ENCODE data around the gene ARPC1B. TPM values are rescaled to one million over a fixed set of nuclear protein-coding genes. Genes with fewer than 3 reads are reported as not detected.
"Not testable (repeated sequence)": the region's sequence is repeated elsewhere in the genome, so short reads cannot be mapped to it uniquely, and the experiment has no call there.

ARPC1B gene
- total RNA-seq, 1 experiment from 2014 or later = 731 TPM

DNA sequence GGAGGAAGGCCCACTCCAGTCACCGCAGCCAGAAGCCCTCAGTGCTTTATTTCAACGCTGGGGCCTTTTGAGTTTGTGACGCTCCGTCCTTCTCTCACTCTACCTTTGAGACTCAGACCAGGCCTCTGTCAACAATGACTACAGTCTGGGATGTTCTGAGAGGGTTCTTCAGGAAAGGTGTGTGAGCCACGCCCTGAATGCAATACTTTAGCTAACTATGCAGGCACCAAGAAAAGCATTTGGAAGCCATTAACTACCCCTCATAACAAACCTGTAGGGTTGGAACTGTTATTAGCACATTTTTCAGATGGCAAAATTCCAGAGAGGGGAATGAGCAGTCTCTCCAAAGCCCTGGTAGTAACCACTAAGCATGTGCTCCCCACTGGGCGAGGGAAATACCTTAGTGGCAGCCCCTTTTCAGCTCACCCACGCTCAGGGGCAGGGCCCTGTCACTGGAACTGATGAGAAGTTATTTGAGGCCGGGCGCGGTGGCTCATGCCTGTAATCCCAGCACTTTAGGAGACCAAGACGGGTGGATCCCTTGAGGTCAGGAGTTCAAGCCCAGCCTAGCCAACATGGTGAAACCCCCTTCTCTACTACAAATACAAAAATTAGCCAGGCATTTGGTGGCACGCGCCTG is 5.7 kb upstream of the ARPC1B start:
- DNase-seq (ENCODE audit: low spot score) = no peak

DNA sequence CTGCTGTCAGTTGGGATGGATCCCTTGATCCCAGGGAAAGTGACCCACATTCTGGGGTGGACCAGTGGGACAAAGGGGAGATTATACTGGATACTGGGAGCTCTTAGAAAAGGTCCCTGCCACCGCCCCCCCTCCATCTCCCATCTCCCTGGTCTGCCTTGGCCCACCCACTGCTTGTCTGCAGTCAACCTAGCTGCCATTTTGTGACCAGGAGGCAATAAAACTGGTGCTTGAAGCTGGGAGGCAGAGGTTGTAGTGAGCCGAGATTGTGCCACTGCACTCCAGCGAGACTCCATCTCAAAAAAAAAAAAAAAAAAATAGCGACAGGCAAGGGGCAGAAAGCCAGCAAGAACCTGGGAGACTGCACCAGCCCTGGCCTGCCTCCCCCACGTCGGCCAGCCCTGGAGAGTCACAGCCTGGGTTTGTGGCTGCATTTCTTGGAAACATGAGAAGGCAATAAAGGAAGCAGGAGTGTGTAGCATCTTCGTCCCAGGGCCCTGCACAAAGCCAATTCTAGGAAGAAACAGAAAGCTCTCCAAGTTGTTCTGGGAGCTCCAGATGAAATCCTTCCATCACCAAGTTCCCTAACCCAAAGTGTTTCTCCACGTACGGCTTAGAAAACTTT is 4.7 kb upstream of the ARPC1B start:
- DNase-seq (ENCODE audit: low spot score) = no peak

- no peak for DNase-seq (ENCODE audit: low spot score)
Observed at GRCh38 chr7:99371376-99371920, 3.1 kb upstream of the ARPC1B start.

GRCh38 chr7:99372275-99373090 is 2.0 kb upstream of the ARPC1B start:
- DNase-seq (ENCODE audit: low spot score) = no peak

GRCh38 chr7:99373091-99374066 is 1.2 kb upstream of the ARPC1B start:
- DNase-seq (ENCODE audit: low spot score) = no peak

- peak; percentile 82 for DNase-seq (ENCODE audit: low spot score)
Observed at GRCh38 chr7:99375070-99375807, 709 bp downstream of the ARPC1B start.

GRCh38 chr7:99379043-99379577 is 4.6 kb downstream of the ARPC1B start:
- peak; percentile 90 for DNase-seq (ENCODE audit: low spot score)

- DNase-seq (ENCODE audit: low spot score) = not testable (repeated sequence)
Observed at GRCh38 chr7:99379693-99380031, 5.1 kb downstream of the ARPC1B start.

DNA sequence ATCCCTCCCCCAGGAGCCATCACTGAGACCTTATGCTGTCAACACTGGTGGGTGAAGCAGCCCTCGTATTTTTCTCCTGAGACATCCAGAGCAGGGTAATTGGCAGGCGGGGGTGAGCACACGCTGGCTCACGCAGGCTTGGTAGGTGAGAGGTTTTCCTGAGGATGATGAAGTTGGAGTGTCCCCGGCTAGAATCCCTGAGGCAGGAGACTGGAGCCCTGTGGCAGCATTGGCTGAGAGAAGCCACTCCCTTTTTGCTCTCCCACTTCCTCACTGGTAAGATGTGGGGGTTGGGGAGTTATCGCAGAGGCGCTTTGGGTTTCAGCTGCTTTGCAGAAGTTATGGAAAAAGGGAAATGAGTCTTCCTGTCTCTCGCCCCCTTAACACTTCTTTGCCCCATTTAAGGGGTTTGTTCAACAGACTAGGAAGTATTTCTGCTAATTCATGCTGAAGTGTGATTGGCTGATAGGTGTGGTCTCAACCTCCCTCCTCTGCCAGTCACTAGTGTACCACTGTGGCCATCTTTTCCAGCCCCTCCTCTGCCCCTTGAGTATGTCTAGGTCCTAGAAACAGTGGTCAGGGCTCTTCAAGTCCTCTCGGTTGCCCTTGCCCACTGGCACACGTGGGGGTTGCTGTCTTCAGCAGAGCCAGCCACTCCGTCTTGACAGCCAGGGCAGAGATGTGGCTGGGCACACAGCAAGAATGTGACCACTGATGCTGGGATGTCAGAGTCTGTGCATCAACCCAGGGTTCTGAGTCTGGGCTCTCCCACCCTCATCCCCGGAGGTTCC is 5.7 kb downstream of the ARPC1B start:
- DNase-seq (ENCODE audit: low spot score) = peak; percentile 80

GRCh38 chr7:99380823-99381663 is 6.5 kb downstream of the ARPC1B start:
- DNase-seq (ENCODE audit: low spot score) = peak; percentile 69

DNA sequence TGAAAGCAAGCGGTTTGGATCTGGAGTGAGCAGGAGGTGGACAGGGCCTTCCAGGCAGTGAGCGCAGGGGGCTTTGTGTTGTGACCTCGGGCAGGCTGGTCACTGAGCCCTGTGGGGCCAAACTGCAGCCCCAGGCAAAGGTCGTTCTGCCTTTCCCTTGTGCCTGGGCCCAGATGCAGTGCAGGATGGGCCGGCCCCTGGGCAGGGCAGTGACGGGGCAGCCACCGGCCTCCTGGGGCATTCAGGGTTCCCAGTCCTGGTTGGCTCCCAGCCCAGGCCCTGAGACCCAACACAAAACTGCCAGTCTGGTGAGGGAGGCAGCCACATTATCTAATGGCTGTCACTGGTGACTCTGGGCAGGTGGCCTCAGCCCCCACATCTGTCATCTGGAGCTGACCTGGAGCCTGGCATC is 7.1 kb downstream of the ARPC1B start:
- DNase-seq (ENCODE audit: low spot score) = no peak

DNA sequence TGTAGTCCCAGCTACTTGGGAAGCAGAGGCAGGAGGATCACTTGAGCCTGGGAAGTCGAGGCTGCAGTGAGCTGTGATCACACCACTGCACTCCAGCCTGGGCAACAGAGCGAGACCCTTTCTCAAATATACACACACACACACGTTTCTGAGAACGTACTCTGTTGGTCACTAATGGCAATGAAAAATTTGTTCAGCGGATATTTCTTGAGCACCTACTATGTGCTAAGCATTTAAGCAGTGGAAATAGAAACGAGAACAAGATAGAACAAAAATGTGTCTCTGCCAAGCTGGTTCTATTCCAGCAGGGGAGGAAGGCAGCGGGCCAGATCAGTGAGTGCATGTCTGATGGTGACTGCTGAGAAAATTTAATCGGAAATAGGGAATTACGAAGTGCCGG is 8.7 kb downstream of the ARPC1B start:
- no peak for DNase-seq (ENCODE audit: low spot score)

DNA sequence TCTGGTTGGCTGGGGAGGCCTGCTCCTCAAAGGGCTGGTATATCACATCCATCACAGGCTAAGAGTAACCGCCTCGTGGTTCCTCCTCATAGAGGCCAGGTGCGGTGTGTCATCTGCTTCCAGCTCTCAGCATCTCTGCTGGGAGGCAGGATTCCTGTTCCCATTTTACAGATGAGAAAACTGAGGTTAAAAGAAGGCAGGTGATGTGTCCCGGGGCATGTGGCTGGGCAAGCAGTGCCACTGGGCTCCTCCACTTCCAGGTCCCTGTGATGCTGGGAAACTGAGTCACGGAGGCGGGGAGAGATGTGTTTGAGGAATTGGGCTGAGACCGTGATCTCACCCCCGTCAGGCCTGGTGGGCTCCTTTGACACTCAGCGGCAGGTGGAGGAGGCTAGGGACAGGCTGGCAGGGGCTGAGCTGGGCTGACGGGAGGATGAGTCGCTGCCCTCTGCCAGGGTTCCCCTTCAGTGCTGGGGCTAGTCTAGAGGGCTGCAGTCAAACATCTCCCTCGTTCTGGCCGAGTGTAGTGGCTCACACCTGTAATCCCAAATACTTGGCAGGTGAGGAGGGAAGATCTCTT is 9.4 kb downstream of the ARPC1B start:
- DNase-seq (ENCODE audit: low spot score) = no peak

DNA sequence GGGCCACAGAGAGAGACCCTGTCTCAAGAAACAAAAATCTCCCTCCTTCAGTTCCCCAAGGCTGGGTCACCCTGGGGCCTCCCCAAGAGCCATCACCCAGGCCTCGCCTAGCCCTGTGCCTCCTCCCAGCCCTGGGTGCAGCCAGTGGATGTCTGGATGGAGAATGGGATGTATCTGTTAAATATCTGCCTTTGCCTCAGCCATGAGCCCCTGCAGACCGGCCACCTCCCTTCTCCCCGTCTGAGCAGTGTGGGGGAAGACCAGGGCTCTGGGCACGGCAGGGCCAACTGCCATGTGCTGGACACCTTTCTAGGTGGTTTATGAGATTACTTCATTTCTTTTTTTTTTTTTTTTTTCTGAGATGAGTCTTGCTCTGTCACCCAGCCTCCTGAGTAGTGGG is 10.0 kb downstream of the ARPC1B start:
- DNase-seq (ENCODE audit: low spot score) = no peak

DNA sequence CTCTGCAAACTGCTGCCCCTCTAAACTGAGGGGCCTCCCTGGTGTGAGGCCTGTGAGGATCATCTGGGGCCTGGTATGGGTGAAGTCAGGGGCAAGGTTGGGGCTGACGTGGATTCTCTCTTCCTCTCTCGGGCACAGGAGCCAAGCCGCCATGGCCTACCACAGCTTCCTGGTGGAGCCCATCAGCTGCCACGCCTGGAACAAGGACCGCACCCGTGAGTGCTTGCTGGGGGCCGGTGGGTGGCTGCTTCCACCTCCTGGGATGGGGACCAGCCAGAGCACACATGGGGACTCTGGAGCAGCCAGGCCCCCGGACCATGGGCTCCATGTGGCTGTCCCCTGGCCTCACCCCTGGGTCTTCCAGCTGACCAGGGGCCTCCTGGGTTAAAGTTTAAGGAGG is 11.0 kb downstream of the ARPC1B start:
- no peak for DNase-seq (ENCODE audit: low spot score)

- peak; percentile 55 for DNase-seq (ENCODE audit: low spot score)
Observed at GRCh38 chr7:99386584-99387238, 12.2 kb downstream of the ARPC1B start.

DNA sequence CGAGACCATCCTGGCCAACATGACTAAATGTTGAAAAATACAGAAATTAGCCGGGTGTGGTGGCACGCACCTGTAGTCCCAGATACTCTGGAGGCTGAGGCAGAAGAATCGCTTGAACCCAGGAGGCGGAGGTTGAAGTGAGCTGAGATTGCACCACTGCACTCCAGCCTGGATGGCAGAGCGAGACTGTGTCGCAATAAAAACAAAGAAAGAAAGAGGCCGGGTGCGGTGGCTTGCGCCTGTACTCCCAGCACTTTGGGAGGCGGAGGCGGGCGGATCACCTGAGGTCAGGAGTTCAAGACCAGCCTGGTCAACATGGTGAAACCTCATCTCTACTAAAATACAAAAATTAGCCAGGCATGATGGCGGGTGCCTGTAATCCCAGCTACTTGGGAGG is 12.7 kb downstream of the ARPC1B start:
- DNase-seq (ENCODE audit: low spot score) = not testable (repeated sequence)

DNA sequence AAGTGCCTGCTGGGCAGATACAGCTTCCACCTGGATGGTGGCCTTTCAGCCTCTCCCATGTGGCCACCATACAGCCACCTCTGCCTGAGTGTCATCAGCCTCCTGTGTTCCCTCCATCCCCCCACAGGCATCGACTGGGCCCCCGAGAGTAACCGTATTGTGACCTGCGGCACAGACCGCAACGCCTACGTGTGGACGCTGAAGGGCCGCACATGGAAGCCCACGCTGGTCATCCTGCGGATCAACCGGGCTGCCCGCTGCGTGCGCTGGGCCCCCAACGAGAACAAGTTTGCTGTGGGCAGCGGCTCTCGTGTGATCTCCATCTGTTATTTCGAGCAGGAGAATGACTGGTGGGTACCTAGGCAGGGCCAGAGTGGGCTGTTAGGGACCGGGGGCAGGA is 13.4 kb downstream of the ARPC1B start:
- no peak for DNase-seq (ENCODE audit: low spot score)
